ENCODE measurements around the gene PNPT1.
"Not testable (repeated sequence)": the region's sequence is repeated elsewhere in the genome, so short reads cannot be mapped to it uniquely, and the experiment has no call there.

Gene PNPT1

GRCh38 chr2:55693181-55694125, at the start of gene PNPT1:
TSS of gene PNPT1 (minus strand) at chr2:55693844. CDS start at chr2:55693823, 21 bp downstream.
- peak; percentile 75 to 85 for DNase-seq

DNA sequence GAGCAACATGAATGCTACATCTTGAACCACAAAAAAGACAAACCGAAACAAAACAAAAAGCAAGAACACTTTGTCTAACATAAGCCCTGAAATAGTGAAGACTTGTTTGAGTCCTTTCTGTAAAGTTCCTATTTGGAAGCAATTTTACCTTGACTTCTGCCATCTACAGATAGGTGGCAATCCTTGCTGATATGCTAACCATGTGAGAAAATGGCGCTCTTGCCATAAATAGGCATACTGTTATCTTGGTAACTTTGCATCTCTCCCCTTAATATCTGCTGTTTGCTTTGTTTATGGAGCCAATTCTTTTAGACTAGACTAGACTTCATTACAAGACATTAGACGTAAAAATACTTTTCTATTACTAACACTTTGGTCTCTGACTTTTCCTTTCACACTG, 49.4 kb upstream of the PNPT1 start:
- no peak for DNase-seq

DNA sequence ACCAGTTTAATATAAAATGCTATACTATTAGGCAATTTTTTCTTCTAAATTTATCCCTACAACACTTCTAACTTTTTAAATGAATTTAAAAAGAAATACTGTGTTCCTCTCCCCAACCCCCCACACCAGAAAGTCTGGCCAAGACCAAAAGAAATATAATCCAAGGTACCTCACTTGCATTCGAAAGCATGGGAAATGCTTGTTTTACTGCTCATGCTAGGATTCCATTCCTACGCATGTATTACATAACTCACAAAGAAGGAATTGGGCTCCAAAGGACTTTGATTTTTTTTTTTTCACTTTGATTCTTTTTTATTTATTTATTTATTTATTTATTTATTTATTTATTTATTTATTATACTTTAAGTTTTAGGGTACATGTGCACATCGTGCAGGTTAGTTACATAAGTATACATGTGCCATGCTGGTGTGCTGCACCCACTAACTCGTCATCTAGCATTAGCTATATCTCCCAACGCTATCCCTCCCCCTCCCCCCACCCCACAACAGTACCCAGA, 42.4 kb upstream of the PNPT1 start:
- not testable (repeated sequence) for DNase-seq

GRCh38 chr2:55734726-55735125, 41.1 kb upstream of the PNPT1 start:
- DNase-seq = no peak

DNA sequence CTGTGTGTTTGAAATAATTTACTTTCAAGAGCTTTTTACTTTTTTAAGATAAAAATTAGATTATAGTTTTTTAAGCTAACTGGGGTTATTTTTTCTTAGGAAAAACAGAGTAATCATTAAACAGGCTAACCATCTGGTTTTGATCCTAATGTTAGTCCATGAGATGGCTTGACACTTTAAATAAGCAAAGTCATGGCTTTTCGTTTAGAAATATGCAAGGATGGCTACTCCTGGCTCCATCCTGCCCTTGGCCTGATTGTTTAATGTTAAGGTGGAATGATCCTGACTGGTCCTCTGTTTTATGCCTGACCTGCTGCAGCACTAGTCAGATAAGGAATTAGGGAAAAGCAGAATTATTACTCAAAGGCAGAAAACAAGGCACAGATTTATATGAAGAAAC, 39.7 kb upstream of the PNPT1 start:
- DNase-seq = no peak

DNA sequence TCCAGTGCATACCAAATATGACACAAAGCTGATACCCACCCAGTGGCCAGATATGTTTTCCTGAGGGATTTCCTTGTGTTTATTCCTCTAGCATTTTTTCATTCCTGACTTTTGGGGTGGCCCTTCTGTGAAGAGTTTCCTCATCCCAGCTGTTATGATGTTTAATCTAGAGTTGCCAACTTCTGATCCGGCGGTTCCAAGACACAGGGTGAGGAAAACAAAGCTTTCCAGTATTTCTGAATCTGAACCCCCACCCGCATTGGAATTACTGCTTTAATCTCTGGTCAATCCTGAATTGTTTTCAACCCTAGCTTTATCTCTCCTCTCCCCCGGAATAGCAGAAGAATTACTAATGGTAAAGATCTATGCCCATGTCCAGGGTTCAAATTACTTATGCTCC, 39.2 kb upstream of the PNPT1 start:
- no peak for DNase-seq

- no peak for DNase-seq
These were observed 35.6 kb upstream of the PNPT1 start for GRCh38 chr2:55729136-55729685.

DNA sequence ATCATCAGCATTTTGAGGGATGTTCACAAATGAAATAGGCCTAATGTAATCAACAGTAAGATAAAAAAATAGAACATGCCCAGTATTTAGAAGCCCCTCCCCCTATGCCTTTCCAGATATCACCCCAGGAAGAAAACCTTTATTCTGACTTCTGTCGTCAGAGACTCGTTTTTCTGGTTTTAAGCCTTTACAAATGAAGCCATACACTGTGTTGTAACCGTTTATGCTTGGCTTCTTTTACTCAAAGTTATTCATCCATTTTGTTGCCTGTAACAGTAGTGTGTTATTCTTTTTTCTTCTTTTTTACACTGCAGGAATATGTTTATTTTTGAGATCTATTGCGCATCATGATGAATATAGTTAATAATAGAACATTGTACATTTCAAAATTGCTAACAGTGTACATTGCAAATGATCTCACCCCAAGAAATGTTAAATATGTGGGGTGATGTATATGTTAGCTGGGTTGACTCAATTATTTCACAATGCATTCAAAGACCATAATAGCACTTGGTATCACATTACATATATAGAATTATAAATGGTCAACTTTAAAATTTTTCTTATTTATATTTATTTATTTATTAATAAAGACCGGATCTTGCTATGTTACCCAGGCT, 28.1 kb upstream of the PNPT1 start:
- no peak for DNase-seq

GRCh38 chr2:55720417-55720816, 26.8 kb upstream of the PNPT1 start:
- no peak for DNase-seq

GRCh38 chr2:55719852-55720251, 26.2 kb upstream of the PNPT1 start:
- no peak for DNase-seq

DNA sequence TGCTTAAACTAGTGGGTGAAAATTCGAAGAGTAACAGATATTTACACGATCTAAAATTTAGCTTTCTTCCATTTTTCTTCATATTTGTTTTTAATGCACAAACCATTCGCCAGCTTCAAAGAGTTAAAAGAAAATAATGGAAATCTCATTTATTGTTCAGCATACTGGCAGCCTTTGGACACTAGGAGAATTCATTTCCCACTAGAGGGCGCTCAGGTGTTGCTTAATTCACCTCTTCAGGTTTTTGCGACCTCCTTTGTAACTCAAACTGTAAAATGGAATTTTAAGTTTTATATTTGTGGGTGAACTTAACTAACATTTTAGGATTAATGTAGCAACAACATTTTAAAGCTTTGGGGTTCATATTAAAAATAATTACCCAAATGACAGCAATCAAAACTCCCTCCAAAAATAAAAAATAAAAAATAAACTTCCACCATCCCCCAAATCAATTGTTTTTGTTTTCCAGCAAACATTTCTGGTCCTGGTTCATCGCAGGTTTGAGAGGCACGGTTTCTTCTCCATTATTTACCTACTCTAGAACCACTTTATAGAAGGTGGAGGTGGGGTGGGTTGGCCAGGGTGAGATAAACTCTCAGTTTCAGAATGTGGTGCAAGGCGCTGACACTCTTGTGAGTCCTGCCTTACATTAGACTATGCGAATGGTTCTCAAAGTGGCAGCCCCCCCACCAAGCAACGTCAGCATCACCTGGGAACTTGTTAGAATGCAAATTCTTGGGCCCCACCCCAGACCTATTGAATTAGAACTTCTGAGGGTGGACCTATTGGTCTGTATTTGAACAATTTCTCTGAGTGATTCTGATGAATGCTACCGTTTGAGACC, 24.7 kb upstream of the PNPT1 start:
- DNase-seq = peak in 1 of 2 donors; percentile 35

GRCh38 chr2:55715626-55716025, 22.0 kb upstream of the PNPT1 start:
- no peak for DNase-seq

- not testable (repeated sequence) for DNase-seq
These were observed 21.5 kb upstream of the PNPT1 start for GRCh38 chr2:55715178-55715577.

- no peak for DNase-seq
These were observed 18.9 kb upstream of the PNPT1 start for GRCh38 chr2:55712477-55713060.

DNA sequence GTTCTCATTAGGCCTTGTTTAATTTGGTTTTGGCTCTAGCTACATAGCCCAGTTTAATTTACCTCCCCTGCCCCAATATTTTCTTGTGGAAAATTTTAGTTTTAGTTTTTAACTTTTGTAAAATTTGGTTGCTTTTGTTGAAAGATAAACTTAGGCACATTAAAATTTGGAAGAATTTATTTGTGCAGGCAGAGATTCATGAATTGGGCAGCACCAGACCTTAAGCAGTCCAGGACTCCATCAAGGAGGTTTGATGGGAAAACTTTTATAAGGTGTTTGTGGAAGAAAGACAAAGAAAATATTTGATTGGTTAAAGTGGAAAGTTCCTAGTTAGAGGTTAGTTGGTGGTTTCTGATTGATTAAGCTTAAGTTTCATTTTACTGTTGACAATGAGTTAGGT, 16.4 kb upstream of the PNPT1 start:
- no peak for DNase-seq

GRCh38 chr2:55707751-55708150, 14.1 kb upstream of the PNPT1 start:
- no peak for DNase-seq

DNA sequence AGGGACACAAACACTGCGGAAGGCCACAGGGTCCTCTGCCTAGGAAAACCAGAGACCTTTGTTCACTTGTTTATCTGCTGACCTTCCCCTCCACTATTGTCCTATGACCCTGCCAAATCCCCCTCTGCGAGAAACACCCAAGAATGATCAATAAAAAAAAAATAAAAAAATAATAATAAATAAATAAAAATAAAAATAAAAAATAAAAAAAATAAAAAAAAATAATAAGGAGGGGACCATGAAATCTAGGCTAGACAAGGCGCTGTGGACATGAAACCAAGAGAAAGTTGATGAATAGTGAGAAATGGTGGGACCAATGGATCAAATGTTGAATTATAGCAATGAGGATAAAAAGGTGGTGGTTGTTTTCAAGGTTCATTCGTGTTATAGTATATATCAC, 12.6 kb upstream of the PNPT1 start:
- DNase-seq = not testable (repeated sequence)

DNA sequence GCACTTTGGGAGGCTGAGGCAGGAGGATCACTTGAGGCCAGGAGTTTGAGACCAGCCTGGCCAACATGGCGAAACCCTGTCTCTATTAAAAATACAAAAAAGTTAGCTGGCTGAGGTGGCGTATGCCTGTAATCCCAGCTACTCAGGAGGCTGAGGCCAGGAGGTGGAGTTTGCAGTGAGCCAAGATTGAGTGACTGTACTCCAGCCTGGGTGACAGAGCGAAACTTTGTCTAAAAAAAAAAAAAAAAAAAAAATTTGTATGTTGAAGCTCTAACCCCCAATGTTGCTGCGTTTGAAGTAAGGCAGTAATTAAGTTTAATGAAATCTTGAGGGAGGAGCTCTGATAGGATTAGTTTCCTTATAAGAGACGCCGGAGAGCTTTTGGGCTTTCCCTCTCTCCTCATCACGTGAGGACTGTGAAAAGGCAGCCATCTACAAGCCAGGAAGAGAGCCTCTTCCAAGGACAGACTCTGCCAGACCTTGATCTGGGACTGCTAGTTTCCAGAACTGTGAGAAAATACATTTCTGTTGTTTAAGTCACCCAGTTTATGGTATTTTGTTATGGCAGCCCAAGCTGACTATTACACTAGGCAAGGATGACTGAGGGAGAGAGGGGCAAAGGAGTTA, 11.5 kb upstream of the PNPT1 start:
- no peak for DNase-seq

- no peak for DNase-seq
These were observed 9.7 kb upstream of the PNPT1 start for GRCh38 chr2:55703350-55703749.

- not testable (repeated sequence) for DNase-seq
These were observed 904 bp downstream of the PNPT1 start for GRCh38 chr2:55692740-55693139.

- no peak for DNase-seq
These were observed 21.0 kb downstream of the PNPT1 start for GRCh38 chr2:55672630-55673029.

DNA sequence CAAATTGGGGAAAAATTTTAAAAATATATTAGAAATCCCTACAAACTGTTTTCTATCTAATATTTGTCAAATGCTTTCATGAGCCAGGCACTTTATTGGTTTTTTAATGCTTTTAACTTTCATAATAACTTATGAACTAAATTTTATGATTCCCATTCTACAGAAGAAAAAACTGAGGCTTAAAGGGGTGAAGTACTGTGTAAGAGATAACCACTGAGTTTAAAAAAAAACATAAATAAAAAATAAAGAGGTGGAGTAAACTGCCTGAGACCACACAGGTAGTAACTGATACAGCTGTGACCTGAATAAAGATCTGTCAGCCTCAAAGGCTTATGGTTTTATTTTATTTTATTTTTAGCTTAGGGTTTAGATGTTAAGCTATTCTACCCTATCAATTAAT, 24.7 kb downstream of the PNPT1 start:
- no peak for DNase-seq

Data from bone marrow (tissue), 2 donors.